GM12872 (cell line): Measurements from ENCODE around the gene ARSD.

Experiments
- CTCF ChIP-seq: IDR thresholded peaks from 3 replicates; pipeline ENCODE4 v1.5.1; 2011; ENCODE audit warnings: low read depth, mild to moderate bottlenecking, low read length, moderate library complexity; ENCODE audit not compliant: insufficient read depth

The ARSD gene

GRCh38 chrX:2965965-2966364 is 36.8 kb upstream of the ARSD start:
- no peak for TF ChIP-seq CTCF

- TF ChIP-seq CTCF = no peak
Measured at GRCh38 chrX:2962381-2962780, 33.2 kb upstream of the ARSD start.

- no peak for TF ChIP-seq CTCF
Measured at GRCh38 chrX:2960861-2961515, 31.8 kb upstream of the ARSD start.

GRCh38 chrX:2958199-2958598 is 29.1 kb upstream of the ARSD start:
- TF ChIP-seq CTCF = no peak

GRCh38 chrX:2955838-2956237 is 26.7 kb upstream of the ARSD start:
- TF ChIP-seq CTCF = no peak

GRCh38 chrX:2955281-2955680 is 26.1 kb upstream of the ARSD start:
- no peak for TF ChIP-seq CTCF

- TF ChIP-seq CTCF = no peak
Measured at GRCh38 chrX:2954541-2954940, 25.4 kb upstream of the ARSD start.
